GM18873 (cell line): ENCODE data around the gene ARHGEF28.

Experiments
- ATAC-seq: cut with Tn5 transposase; IDR thresholded peaks from one replicate; pipeline ENCODE4 v1.9.1; 2021; ENCODE audit warnings: mild to moderate bottlenecking, moderate library complexity, moderate number of reproducible peaks; ENCODE audit not compliant: unreplicated experiment, low FRiP score

Gene ARHGEF28

DNA sequence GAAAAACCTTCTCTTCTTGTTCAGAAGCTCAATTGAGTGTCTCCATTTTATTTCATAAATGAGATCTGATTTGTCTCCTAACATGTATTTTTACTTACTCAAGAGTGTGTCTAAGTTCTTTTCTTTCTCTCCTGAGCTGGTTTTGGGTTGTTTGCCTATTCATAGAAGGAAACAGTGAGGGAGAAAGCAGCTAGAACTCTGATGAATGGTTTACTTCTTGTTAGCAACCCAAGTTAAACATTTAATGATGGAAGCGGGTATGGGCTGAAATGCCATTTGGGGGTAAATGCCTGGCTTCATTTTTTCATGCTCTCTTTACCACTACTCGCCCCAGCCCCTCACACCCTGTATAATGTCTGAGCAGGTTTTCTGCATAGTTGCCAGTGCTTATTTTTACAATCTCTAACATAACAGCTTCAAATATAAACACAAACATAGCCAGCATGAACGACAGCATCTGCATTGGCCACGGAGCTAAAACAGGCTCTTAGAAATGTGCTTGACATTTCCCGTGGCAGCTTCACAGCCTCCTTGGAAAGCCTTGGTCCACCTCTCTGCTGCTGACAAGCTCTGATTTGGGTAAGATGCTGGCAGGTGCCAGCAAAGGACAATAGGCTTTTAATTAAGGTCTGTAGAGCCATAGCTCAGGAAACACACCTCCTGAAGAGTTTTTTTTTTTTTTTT, 321.1 kb downstream of the ARHGEF28 start:
- no peak for ATAC-seq

DNA sequence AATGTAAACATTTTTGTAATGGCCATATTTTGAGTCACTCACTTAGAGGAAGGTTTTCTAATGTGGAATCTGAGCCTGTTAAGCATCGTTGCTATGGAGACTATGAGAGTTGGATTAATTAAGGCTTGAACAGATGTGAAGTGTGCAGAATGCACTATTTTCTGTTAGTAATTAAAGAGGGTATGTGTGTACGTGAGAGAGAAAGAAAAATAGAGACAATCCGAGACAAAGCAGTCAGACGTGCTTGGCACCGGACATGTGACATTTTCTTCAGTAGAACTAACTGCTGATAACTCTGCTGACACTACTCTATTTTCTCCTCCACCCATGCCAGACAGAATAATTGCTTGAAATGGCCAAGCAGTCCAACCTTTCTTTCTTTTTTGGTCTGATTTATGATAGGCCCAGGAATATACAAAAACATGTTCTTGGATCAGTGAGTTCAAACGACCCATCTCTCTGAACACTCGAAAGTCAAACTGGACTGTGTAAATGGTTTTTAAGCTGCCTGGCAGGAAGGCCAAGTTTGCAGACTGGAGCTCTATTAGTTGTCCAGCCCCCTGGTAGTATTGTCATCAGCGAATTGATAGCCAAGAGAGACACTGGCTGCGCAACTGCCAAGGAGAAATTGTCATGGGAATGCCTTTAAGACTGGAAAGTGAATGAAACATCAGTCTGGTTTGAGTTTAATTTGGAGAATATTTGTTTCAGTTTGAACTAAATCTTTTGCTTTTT, 322.1 kb downstream of the ARHGEF28 start:
- ATAC-seq, result no peak

DNA sequence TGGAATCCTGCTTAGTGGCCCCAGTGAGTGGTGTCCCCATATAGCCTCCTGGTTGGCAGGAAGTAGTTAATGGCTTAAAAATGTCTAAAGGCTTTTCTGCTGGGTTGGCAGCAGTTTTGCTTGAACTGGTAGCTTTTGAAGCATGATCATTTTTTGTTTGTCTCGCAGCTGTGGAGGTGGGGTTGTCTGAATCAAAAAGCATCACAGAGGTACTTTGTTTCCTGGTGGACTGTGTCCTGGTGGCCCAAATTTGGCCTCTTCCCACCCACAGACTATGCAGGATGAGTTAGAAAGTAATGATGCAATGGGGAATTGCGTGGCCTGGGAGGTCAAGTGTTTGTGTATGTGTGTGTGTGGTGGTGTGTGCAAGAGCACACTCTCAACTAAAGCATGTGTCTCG, 322.7 kb downstream of the ARHGEF28 start:
- ATAC-seq, result no peak

DNA sequence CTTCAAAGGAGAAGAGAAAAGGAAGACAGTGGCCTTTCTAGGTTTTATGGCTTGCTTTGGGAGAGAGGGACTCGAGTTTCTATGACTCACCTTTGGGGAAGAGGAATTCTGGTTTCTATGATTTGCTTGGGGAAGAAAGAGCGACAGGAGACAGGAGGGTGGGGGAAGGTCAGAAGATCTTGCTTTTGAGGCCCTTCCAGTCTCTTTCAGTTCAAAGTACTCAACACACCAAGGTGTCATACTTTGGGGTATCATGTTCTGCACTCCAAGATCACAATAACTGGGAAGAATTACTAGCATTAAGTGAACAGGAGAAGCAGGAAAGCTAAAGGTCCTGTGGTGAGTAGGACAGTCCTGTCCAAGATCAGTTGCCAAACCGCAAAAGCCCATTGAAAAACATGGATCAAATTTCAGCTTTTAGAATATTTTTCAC, 324.5 kb downstream of the ARHGEF28 start:
- ATAC-seq, result no peak

DNA sequence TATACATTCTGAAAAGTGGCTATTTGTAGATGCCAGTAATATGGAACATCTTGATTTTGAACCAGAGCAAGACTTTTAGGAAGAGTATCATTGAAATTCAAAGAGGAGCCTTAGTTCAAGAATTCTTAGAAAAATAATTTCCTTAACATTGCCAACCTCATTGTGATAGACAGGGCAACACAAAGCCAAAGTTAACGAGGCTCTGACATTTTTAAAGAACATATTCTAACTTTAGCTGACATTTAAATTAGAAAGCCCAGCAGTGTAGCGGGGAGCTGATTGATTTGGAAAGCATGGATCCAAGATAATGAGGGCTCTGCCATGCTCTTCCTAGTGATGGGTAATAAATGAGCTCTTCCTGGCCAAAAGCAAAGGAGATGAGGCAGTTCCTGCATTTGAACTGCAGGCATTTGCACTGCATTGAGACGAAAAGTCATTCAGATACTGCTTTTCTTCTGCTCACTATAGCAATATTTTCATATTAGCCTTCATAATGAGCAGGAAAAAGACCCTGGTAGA, 325.0 kb downstream of the ARHGEF28 start:
- ATAC-seq, result no peak

DNA sequence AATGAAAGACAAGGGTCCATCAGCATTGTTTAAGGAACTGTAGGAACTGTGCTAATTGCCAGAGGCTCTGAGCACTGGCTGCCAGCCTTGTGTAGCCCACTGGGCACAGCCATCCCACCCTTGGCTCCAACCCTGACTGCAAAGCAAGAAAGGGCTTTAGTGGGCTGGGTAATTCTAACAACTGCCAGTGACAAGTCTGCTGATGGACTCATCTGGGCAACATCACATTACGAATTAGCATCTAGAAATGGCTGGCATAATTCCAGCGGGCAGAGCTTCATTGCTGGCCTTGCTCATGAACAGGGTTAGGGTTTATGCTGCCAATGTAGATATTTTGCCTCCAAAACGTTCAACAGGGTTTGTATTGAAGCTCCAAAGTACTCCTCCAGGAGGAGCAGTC, 326.9 kb downstream of the ARHGEF28 start:
- ATAC-seq, result no peak

DNA sequence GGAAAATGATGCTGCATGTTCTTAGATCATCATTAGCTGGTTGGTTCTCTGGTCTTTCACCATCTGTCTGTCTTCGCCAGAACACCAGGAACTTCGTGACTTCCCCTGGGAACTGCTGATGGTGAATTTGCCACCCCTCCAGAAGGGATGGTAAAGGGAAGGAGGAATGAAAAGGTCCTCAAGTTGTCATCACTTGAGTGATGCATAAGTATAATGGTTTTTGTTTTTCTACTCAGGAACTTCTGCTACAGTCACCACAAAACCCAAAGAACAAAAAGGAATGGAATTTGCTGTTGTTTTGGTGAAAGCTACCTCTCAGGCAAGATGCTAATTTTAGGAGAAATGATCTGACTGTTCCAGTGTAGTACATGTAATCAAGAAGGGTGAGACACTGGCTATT, 328.4 kb downstream of the ARHGEF28 start:
- no peak for ATAC-seq

DNA sequence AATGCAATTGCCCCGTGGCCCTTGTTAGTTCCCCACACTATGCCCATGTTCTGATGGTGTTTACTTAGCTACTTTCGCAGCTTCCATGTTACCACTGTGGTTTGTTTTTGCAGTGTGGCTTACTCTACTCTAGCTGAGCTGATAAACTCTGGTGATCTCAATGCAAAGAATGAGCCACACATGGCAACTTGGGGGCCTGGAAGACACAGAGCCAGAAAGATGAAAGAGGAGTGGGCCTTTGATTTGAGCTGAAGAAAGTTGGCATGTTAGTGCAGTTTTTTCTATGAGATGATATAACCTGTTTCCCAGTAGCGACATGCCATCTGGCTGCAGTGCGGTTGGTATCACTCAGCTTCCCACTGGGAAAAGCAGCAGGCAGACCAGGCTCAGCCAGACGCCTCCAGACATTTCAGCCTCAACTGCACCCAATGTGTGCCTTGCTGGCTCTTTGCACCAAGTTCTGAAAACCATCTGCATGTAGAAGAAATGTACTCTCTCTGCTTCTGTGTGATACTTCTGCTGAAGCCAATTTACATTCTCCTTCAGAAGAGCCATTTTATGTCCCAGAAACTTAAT, 329.4 kb downstream of the ARHGEF28 start:
- no peak for ATAC-seq

DNA sequence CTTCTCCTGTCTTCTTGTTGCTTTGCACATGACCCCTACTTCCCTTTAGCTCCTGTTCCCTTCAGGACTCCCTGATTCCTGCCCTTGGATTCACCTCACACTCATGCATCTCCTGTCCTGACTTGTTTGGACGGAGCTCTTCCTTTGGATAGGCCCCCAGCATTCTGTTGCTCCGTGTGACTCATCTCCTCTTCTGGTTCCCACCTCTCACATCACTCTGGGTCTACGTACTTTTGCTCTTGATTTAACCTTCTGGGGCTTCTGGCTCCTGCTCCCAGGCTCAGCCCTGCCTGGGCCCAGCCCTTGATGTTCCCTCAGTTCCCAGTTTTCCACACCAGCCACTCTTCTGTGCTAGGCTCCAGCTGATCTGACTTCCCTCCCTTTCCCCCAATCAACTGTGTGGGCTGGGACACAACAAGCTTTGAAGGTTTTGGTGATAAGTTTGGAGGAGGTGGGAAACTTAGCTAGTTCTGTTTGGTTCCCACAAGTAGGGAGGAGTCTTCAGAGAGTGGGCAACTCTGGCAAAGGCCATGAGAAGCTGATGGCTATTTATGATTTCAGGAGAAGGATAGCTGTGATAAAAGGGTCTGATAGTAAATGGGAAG, 331.5 kb downstream of the ARHGEF28 start:
- ATAC-seq, result no peak

DNA sequence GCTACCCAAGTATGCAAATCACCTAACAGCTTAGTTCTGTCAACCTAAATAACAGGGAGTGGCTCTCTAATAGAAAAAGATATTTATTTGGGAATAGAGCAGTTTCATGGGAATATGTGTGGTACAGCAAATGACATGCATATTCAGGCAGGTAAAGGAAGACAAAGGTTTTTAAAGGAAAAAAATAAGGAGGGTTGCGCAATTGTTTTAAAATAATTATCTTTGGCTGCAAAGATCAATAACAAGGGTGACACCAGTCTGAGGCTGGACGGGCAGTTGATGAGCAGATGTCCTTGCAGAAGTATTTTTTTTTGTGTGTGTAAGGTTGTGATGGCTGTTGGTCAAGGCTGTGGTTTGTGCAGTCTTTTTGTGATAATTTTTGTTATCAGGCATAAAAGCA, 332.0 kb downstream of the ARHGEF28 start:
- ATAC-seq, result no peak

DNA sequence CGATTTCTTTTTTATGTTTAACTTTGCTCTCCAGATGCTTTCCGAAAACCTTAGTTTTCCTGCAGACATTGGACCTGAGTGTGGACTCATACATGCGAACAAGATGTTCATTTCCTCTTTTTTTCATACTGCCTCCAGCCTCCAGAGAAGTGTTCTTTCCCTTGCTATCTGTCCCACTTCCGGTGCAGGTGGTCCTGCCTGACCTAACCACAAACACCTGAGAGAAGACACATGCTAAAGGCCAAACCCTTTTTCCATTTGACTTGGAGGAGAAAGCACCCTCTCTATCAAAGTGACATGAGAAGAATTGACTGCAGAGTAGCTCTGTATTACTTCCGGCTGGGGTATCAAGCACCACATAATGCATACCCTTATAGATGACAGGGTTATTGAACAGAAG, 334.0 kb downstream of the ARHGEF28 start:
- no peak for ATAC-seq

DNA sequence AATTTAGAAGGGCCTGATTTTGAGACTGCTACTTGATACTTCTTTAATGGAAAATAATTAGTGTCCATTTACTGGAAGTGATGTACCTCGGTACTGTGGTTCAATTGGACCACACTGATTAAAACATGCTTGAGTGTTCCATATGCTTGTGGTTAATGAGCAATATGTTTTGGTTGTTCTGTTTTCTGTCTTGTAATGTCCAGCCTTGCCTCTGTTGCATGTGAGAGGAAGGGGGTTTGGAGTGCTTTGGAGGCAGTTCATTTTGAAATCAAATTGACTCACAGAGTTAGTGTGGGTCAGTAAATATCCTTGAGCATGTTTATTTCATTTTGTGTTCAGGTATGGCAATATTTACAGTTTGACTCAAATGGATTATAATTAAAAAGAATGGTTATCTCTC, 334.4 kb downstream of the ARHGEF28 start:
- no peak for ATAC-seq

DNA sequence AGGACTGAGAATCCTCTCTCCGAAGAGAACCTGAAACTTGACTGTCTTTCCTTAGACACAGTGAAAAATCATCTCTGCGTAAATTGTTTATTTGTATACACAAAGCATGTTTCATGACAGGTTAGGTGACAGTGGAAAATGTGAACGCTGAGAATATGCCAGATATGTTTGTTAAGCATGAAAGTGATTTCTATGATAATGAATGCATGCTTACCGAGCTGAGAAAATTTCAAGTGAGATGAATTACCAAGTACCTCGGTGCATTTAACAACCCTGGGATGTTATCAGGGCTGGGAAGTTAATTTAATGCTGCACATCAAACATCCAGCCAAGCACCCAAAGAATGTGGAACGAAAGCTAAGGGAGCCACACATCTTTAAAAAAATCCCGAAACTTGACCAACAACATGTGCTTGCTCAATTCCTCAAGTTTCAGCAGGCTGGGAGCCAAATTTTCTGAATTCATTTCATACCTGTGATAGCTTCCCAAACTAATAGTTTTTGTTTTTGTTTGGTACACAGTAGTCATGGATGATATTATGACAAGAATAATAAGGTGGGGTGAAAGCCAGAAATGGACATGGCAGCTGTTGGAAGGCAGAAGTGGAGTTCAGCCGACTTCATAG, 336.9 kb downstream of the ARHGEF28 start:
- ATAC-seq, result no peak

DNA sequence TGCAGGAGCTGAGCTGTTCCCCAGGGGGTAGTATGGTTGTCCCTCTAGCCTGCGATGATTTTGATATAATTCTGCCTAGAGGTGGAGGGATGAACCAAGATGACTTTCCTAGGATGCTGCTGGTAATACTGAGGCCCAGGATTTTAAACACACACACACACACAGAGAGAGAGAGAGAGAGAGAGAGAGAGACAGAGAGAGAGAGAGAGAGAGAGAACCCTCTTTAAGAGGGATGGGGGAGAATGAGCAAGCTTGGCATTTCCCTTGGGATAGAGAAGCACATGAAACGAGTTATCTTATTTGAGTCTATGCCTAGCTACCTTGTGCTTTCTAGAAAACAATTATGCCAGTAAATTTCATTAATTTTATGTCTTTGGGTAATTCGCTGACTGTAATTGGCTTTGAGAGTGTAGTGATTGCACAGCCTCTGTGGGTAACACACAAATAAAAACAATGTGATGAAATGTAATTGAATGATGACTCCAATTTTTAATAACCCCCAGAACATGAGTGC, 338.4 kb downstream of the ARHGEF28 start:
- no peak for ATAC-seq

DNA sequence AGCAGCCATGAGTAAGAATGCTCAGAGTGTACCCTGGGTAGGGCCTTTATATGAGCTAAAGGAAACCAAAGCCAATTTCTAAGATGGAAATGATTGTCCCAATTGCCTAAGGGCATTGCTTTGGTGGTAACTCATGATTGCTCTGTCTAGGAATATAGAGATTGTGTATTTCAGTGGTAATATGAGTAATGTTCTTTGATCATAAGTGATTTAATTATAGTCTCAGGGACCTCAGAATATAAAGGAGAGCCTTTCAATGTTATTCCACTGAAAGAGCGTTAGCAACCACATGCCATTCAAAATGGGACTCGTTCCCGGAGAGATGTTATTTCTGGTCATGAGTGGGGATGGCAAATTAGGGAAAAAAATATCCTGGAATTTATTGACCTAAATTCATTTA, 340.5 kb downstream of the ARHGEF28 start:
- no peak for ATAC-seq

DNA sequence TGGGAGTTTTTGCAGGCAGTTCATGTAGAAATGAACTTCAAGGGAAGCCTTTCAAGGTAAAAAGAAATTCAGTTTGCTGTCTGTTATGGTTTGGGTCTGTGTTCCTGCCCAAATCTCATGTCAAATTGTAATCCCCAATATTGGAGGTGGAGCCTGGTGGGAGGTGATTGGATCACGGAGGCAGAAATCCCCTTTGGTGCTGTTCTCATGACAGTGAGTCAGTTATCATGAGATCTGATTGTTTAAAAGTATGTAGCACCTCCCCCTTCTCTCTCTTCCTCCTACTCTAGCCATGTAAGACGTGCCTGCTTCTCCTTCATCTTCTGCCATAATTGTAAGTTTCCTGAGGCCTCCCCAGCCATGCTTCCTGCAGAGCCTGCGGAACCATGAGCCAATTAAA, 341.4 kb downstream of the ARHGEF28 start:
- ATAC-seq, result no peak

DNA sequence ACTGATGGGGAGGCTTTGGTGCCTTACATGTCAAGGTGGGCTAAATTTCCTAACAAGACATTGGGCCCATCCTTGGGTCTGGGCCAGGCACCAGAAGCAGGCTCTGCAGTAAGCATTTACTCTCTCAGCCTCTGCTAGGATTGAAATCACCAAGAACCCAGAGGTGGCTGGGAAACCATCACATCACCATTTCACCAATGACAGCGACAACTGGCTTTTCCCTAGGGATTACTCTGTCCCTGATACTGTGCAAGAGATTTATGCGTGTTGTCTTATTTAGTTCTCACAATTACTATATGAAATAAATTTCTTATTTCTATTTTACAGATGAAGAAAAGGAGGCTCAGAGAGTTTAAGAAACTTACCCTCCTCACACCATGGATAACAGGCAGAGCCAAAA, 342.2 kb downstream of the ARHGEF28 start:
- ATAC-seq, result no peak

DNA sequence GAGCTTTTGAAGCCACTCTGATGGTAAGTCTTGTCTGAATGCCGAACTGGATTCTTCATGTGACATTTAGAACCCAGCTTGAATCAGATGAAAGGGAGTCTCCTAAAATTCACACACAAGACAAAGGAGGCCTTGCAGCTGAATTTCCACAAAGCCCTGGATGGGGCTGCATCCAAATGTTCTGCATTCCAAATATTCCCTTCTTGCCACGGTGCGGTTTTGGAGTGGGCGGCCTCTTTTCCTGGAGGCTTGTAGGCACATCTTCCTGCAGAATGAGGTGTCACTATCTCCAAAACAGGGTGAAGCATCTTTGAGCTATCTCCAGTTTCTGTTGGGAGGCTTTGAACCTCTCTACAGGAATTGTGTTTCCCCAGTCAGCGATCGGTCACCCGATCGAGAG, 342.7 kb downstream of the ARHGEF28 start:
- ATAC-seq, result no peak

DNA sequence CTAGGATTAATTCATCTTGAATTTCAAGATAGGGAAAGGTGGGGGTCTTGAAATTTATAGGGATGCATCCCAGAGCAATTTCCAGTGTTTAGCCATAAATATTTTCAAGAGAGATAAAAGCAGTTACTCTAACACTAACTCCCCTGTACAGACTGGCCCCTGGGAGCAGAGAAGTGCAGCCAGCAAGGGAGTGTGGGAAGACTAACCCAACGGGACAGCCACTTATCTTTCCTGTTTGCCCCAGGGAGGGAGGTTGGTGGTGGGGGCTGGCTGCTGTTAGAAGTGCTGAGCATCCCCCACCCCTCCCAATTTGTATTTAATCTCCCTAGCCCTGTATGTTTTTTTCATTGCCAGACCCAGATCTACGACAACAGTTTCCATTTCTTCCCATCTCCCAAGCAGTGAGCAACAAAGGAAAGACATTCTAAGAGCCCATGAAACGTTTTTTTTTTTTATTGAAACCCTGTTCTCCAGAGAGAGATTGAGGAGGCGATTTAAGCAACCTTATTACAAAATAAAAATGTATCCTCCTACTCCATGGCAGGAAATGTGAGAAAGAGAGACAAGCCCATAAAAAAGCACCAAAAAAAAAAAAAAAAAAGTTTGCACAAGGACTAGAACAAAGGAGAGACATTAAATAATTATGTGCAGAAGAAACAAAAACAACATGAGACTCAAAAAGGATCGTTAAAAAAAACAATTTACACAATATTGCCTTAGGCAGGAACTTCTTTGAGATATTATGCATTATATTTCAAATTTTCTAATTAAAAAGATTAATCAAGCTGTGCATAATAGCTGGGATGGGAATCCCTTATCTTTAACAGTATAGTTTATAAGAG, 343.4 kb downstream of the ARHGEF28 start:
- no peak for ATAC-seq

DNA sequence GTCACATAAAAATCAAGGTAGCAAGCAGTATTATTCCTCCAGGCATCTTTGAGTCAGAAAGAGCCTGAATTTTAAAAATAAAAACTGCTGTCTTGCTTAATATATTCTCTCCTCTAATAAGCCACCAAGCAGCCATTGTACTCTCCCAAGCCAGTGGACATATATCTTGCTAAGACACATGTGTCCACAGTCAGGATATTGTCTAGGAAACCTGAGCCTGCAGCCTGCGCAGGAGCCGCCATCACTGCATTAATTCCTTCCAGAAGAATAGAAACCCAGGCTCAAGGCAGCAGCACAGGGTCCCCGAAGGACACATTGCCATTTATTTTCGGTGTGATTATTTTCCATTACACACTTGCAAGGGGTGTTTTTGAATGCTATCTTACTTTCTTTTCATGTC, 345.3 kb downstream of the ARHGEF28 start:
- ATAC-seq, result no peak
